Activated T-helper 2 cell treated with anti-CD3 and anti-CD28 coated beads, Interferon-gamma antibody, Interleukin-2, Interleukin-4, amounts not matched to agents 10 μg/mL and 5 μg/mL and 100 μg/mL, durations not matched to agents 14 hours and 24 hours and 36 hours (primary cell): ENCODE data around the gene LTBP1. TPM values are rescaled to one million over a fixed set of nuclear protein-coding genes. Genes with fewer than 3 reads are reported as not detected.

Experiments
- DNase-seq: peaks from one replicate; pipeline ENCODE4 v3.0.0; 2021; ENCODE audit warnings: low spot score
- H3K27ac Mint-ChIP-seq: one replicate; pipeline ENCODE4 v1.8.0; 2021; ENCODE audit warnings: mixed read lengths
- H3K27me3 Mint-ChIP-seq: one replicate; pipeline ENCODE4 v1.8.0; 2021; ENCODE audit warnings: low read depth, mixed read lengths
- H3K36me3 Mint-ChIP-seq: one replicate; pipeline ENCODE4 v1.8.0; 2021; ENCODE audit warnings: low read depth, mixed read lengths
- H3K4me1 Mint-ChIP-seq: one replicate; pipeline ENCODE4 v1.8.0; 2021; ENCODE audit warnings: low read depth, mixed read lengths
- H3K4me3 Mint-ChIP-seq: one replicate; pipeline ENCODE4 v1.8.0; 2021; ENCODE audit warnings: low read depth, mild to moderate bottlenecking, moderate library complexity, mixed read lengths
- H3K9me3 Mint-ChIP-seq: one replicate; pipeline ENCODE4 v1.8.0; 2021; ENCODE audit warnings: mixed read lengths
- intact Hi-C: fragments of 100-400 bp; cut with micrococcal nuclease; formaldehyde crosslinking; loops from one replicate; pipeline ENCODE4 v1.15.1; 2023
- total RNA-seq: library from RNA; stranded (reverse); gene quantifications from 2 replicates; pipeline ENCODE4 v1.2.3, GENCODE V29; 2022

The LTBP1 gene
- total RNA-seq, 1 donor from 2014 or later: 0.82 TPM

- intact Hi-C loops: no loop called here
- no peak overlapping the region for H3K4me3 Mint-ChIP-seq
- peaks cover 5% of the 10 kb centered on the region for H3K27me3 Mint-ChIP-seq
- peaks cover 4% of the 10 kb centered on the region for H3K36me3 Mint-ChIP-seq
- no peak for DNase-seq
- peaks cover 21% of the 10 kb centered on the region for H3K4me1 Mint-ChIP-seq
- H3K27ac Mint-ChIP-seq: no peak overlapping the region
- H3K9me3 Mint-ChIP-seq: peaks cover 7% of the 10 kb centered on the region
Measured at GRCh38 chr2:33339269-33339668, 392.5 kb downstream of the LTBP1 start.

- Mint-ChIP-seq H3K4me1 (peaks cover 30% of the 10 kb centered on the region), H3K27ac (no peak overlapping the region), H3K4me3 (no peak overlapping the region), H3K36me3 (peaks cover 7% of the 10 kb centered on the region), H3K9me3 (peaks cover 4% of the 10 kb centered on the region), H3K27me3 (peaks cover 5% of the 10 kb centered on the region)
- intact Hi-C loops: no loop called here
- no peak for DNase-seq
Measured at GRCh38 chr2:33340280-33340679, 393.5 kb downstream of the LTBP1 start.

GRCh38 chr2:33342171-33342570 lies 395.4 kb downstream of the LTBP1 start:
- no peak for DNase-seq
- Mint-ChIP-seq H3K27ac (no peak overlapping the region), H3K4me3 (no peak overlapping the region), H3K9me3 (no peaks in the 10 kb centered on the region), H3K4me1 (peaks cover 21% of the 10 kb centered on the region), H3K27me3 (peaks cover 5% of the 10 kb centered on the region), H3K36me3 (peaks cover 3% of the 10 kb centered on the region)
- intact Hi-C loops: no loop called here

GRCh38 chr2:33342705-33343104 lies 396.0 kb downstream of the LTBP1 start:
- H3K36me3 Mint-ChIP-seq: peaks cover 3% of the 10 kb centered on the region
- no peak overlapping the region for H3K27ac Mint-ChIP-seq
- no peak overlapping the region for H3K4me3 Mint-ChIP-seq
- H3K4me1 Mint-ChIP-seq: peaks cover 21% of the 10 kb centered on the region
- DNase-seq: no peak
- intact Hi-C loops: no loop called here
- peaks cover 3% of the 10 kb centered on the region for H3K27me3 Mint-ChIP-seq
- H3K9me3 Mint-ChIP-seq: no peaks in the 10 kb centered on the region

- no peak for DNase-seq
- H3K4me3 Mint-ChIP-seq: no peak overlapping the region
- no peak overlapping the region for H3K27ac Mint-ChIP-seq
- peaks cover 3% of the 10 kb centered on the region for H3K36me3 Mint-ChIP-seq
- peaks cover 21% of the 10 kb centered on the region for H3K4me1 Mint-ChIP-seq
- intact Hi-C loops: no loop called here
- H3K27me3 Mint-ChIP-seq: peaks cover 3% of the 10 kb centered on the region
- no peaks in the 10 kb centered on the region for H3K9me3 Mint-ChIP-seq
Measured at GRCh38 chr2:33343387-33343895, 396.7 kb downstream of the LTBP1 start.

- Mint-ChIP-seq H3K9me3 (no peaks in the 10 kb centered on the region), H3K36me3 (peaks cover 3% of the 10 kb centered on the region), H3K27me3 (peaks cover 3% of the 10 kb centered on the region), H3K27ac (no peak overlapping the region), H3K4me1 (peaks cover 21% of the 10 kb centered on the region), H3K4me3 (no peak overlapping the region)
- DNase-seq: no peak
- intact Hi-C loops: no loop called here
Measured at GRCh38 chr2:33344230-33344629, 397.5 kb downstream of the LTBP1 start.

GRCh38 chr2:33347856-33348255 lies 401.1 kb downstream of the LTBP1 start:
- H3K27ac Mint-ChIP-seq: no peak overlapping the region
- H3K4me1 Mint-ChIP-seq: peaks cover 15% of the 10 kb centered on the region
- no peak overlapping the region for H3K4me3 Mint-ChIP-seq
- peaks cover 3% of the 10 kb centered on the region for H3K27me3 Mint-ChIP-seq
- DNase-seq: no peak
- no peaks in the 10 kb centered on the region for H3K9me3 Mint-ChIP-seq
- H3K36me3 Mint-ChIP-seq: peaks cover 3% of the 10 kb centered on the region
- intact Hi-C loops: no loop called here

- intact Hi-C loops: no loop called here
Measured at GRCh38 chr2:33350632-33351031, 403.9 kb downstream of the LTBP1 start.

GRCh38 chr2:33351781-33352180 lies 405.0 kb downstream of the LTBP1 start:
- H3K27me3 Mint-ChIP-seq: peaks cover 3% of the 10 kb centered on the region
- intact Hi-C loops: no loop called here
- no peaks in the 10 kb centered on the region for H3K4me1 Mint-ChIP-seq
- peaks cover 9% of the 10 kb centered on the region for H3K36me3 Mint-ChIP-seq
- DNase-seq: no peak
- peaks cover 22% of the 10 kb centered on the region for H3K9me3 Mint-ChIP-seq
- H3K27ac Mint-ChIP-seq: no peak overlapping the region
- H3K4me3 Mint-ChIP-seq: no peak overlapping the region

More at GRCh38 chr2:33350632-33351031, 403.9 kb downstream of the LTBP1 start:
- H3K4me1 Mint-ChIP-seq: no peaks in the 10 kb centered on the region
- no peak for DNase-seq
- H3K9me3 Mint-ChIP-seq: peaks cover 13% of the 10 kb centered on the region
- peaks cover 3% of the 10 kb centered on the region for H3K27me3 Mint-ChIP-seq
- no peak overlapping the region for H3K27ac Mint-ChIP-seq
- peaks cover 3% of the 10 kb centered on the region for H3K36me3 Mint-ChIP-seq
- no peak overlapping the region for H3K4me3 Mint-ChIP-seq

GRCh38 chr2:33354981-33355380 lies 408.2 kb downstream of the LTBP1 start:
- Mint-ChIP-seq H3K36me3 (peaks cover 12% of the 10 kb centered on the region), H3K9me3 (peaks cover 25% of the 10 kb centered on the region), H3K4me1 (no peaks in the 10 kb centered on the region), H3K27ac (no peak overlapping the region), H3K4me3 (no peak overlapping the region), H3K27me3 (peaks cover 3% of the 10 kb centered on the region)
- intact Hi-C loops: no loop called here
- no peak for DNase-seq

GRCh38 chr2:33358878-33359277 lies 412.1 kb downstream of the LTBP1 start:
- intact Hi-C loops: no loop called here

GRCh38 chr2:33363325-33364298 lies 416.9 kb downstream of the LTBP1 start:
- DNase-seq: no peak
- no peaks in the 10 kb centered on the region for H3K9me3 Mint-ChIP-seq
- no peak overlapping the region for H3K27ac Mint-ChIP-seq
- no peak overlapping the region for H3K4me3 Mint-ChIP-seq
- intact Hi-C loops: no loop called here
- H3K36me3 Mint-ChIP-seq: no peaks in the 10 kb centered on the region
- peaks cover 7% of the 10 kb centered on the region for H3K4me1 Mint-ChIP-seq
- peaks cover 5% of the 10 kb centered on the region for H3K27me3 Mint-ChIP-seq

More at GRCh38 chr2:33358878-33359277, 412.1 kb downstream of the LTBP1 start:
- Mint-ChIP-seq H3K27me3 (no peaks in the 10 kb centered on the region), H3K4me1 (peaks cover 3% of the 10 kb centered on the region), H3K4me3 (no peak overlapping the region), H3K9me3 (peaks cover 25% of the 10 kb centered on the region), H3K36me3 (peaks cover 12% of the 10 kb centered on the region), H3K27ac (no peak overlapping the region)
- no peak for DNase-seq

- intact Hi-C loops: no loop called here
- H3K36me3 Mint-ChIP-seq: no peaks in the 10 kb centered on the region
- H3K4me3 Mint-ChIP-seq: no peak overlapping the region
- no peaks in the 10 kb centered on the region for H3K9me3 Mint-ChIP-seq
- peaks cover 5% of the 10 kb centered on the region for H3K27me3 Mint-ChIP-seq
- no peak overlapping the region for H3K27ac Mint-ChIP-seq
- DNase-seq: no peak
- peaks cover 7% of the 10 kb centered on the region for H3K4me1 Mint-ChIP-seq
Measured at GRCh38 chr2:33365264-33365970, 418.7 kb downstream of the LTBP1 start.
